Measurements from ENCODE around the gene DHRS12. TPM values are rescaled to one million over a fixed set of nuclear protein-coding genes. Genes with fewer than 3 reads are reported as not detected.
A peak's percentile ranks its signal among the peaks of the same experiment; 100 is the strongest.

DHRS12 gene
- total RNA-seq, 1 experiment from 2014 or later = 8.8 TPM

DNA sequence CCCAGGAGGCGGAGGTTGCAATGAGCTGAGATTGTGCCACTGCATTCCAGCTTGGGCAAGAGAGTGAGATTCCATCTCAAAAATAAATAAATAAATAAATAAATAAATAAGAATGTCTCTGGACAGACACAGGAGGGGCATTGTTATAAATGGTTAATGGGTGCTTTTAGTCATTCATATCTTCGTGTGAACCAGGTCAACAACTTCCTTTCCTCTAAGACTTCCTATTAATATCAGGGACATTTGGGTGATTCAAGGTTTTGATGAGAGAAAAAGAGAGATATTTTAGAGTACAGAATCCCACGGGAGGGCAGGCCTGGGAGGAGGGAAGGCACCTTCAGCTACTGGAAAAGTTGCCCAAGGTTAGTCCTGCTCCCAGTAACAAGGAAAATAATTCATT is 23.9 kb downstream of the DHRS12 start:
- DNase-seq = no peak
- H3K36me3 Mint-ChIP-seq (ENCODE audit: insufficient read depth in 1 of 3, low read depth in 3 of 3) = peaks cover 0 to 6% (median 0%) of the 10 kb centered on the region in 3 experiments; a peak in 2 of 7 replicates
- Histone ChIP-seq H2BK15ac (ENCODE audit: low read depth, low read length) (no peak overlapping the region), H2BK120ac (ENCODE audit: low read depth, low read length, poor library complexity, severe bottlenecking) (no peak overlapping the region), H2AFZ (ENCODE audit: low read length) (no peak overlapping the region), H3K56ac (ENCODE audit: insufficient read length, low read depth, low read length) (no peak overlapping the region), H3K4ac (ENCODE audit: low read depth, low read length) (no peak overlapping the region), H3T11ph (ENCODE audit: low read length) (no peak overlapping the region), H3K79me1 (ENCODE audit: insufficient read depth, low read depth, low read length, poor library complexity, severe bottlenecking) (no peaks in the 10 kb centered on the region), H3K79me2 (ENCODE audit: insufficient read depth, low read length) (no peaks in the 10 kb centered on the region), H3K27ac (ENCODE audit: insufficient read length, low read depth, low read length) (no peak overlapping the region), H3K4me1 (ENCODE audit: insufficient read depth, low read length) (no peaks in the 10 kb centered on the region), H2AK5ac (ENCODE audit: insufficient read length, low read length) (no peak overlapping the region), H3K23ac (ENCODE audit: insufficient read length, low read depth, low read length) (no peak overlapping the region), H3K18ac (ENCODE audit: insufficient read length, low read depth, low read length) (no peak overlapping the region), H2BK12ac (ENCODE audit: insufficient read length, low read depth, low read length) (no peak overlapping the region), H3K9ac (ENCODE audit: extremely low read depth, insufficient read length, low read length) (no peak overlapping the region), H3K9me3 (ENCODE audit: control insufficient read depth, low read depth, low read length) (no peaks in the 10 kb centered on the region), H3K23me2 (ENCODE audit: insufficient read length, low read depth, low read length, poor library complexity, severe bottlenecking) (no peaks in the 10 kb centered on the region), H4K20me1 (ENCODE audit: control insufficient read depth, insufficient read depth, insufficient read length) (no peaks in the 10 kb centered on the region), H2BK20ac (ENCODE audit: low read depth, low read length, poor library complexity, severe bottlenecking) (no peak overlapping the region), H4K8ac (replicated peaks; ENCODE audit: insufficient read length, low read depth, low read length) (no peak overlapping the region), H3K14ac (ENCODE audit: insufficient read depth, low read length) (no peak overlapping the region), H3K4me2 (ENCODE audit: insufficient read depth, insufficient read length, low read length) (no peak overlapping the region), H4K91ac (ENCODE audit: insufficient read length, low read depth, low read length) (no peak overlapping the region), H3K27me3 (ENCODE audit: insufficient read depth, low read length) (no peaks in the 10 kb centered on the region), H4K5ac (ENCODE audit: insufficient read length, low read depth, low read length) (no peak overlapping the region), H2BK5ac (ENCODE audit: insufficient read length, low read length) (no peak overlapping the region)
- H3K4me3 Mint-ChIP-seq = no peak overlapping the region
- H3K27ac Mint-ChIP-seq = peak overlapping the region in 1 of 3 experiments; percentile 11; a peak in 2 of 7 replicates
- no peaks in the 10 kb centered on the region for H3K27me3 Mint-ChIP-seq (ENCODE audit: low read depth)
- no peak for TF ChIP-seq CTCF (conservative IDR thresholded peaks at IDR 0.05)
- no peaks in the 10 kb centered on the region for H3K9me3 Mint-ChIP-seq
- WGBS (ENCODE audit: extremely low coverage, insufficient read length, low lambda C conversion rate) = no CpG with 5 or more reads among the region's 3 CpGs
- H3K4me1 Mint-ChIP-seq = peaks cover 11 to 20% of the 10 kb centered on the region in 2 experiments
